IMR-90 (cell line): Measurements from ENCODE around the gene RNF111. TPM values are rescaled to one million over a fixed set of nuclear protein-coding genes. Genes with fewer than 3 reads are reported as not detected.

ENCODE experiments used
- ATAC-seq: fragments of 200-7000 bp; cut with Tn5 transposase; 2 replicates; pipeline ENCODE4 v1.9.1; 2020; ENCODE audit warnings: low read depth, mild to moderate bottlenecking, moderate library complexity
- BruUV-seq: library from RNA; stranded (reverse); fragments of 400-500 nt; replicated peaks from 2 replicates; lab custom pipeline; 2021; lab: Mats Ljungman, UMichigan
- CTCF ChIA-PET: fragments of 300-600 bp; formaldehyde crosslinking; extraction: SDS; loops from one replicate; lab custom pipeline; 2021; ENCODE audit warnings: antibody characterized with exemption; lab: Yijun Ruan, JAX
- POLR2A ChIA-PET: fragments of 300-600 bp; sonication (Branson Sonifier 250); formaldehyde crosslinking; loops from one replicate; lab custom pipeline; 2022; ENCODE audit warnings: antibody characterized with exemption; ENCODE audit not compliant: unreplicated experiment; lab: Charles Lee
- DNase-seq: peaks from one replicate; pipeline ENCODE4 v3.0.0; 2013
- H2AFZ ChIP-seq: replicated peaks from 2 replicates; pipeline ENCODE3; 2013; ENCODE audit warnings: low read length, mild to moderate bottlenecking; ENCODE audit not compliant: poor library complexity
- H2AK5ac ChIP-seq: 2 replicates; pipeline ENCODE4 v1.6.1; 2013; ENCODE audit warnings: low read depth, low read length, inconsistent platforms
- H2AK9ac ChIP-seq: replicated peaks from 2 replicates; pipeline ENCODE3; 2013; ENCODE audit warnings: mild to moderate bottlenecking, low read depth, low read length, moderate library complexity; ENCODE audit not compliant: poor library complexity
- H2BK120ac ChIP-seq: 2 replicates; pipeline ENCODE4 v1.6.1; 2013; ENCODE audit warnings: low read depth, low read length, inconsistent platforms
- H2BK15ac ChIP-seq: 3 replicates; pipeline ENCODE4 v1.6.1; 2013; ENCODE audit warnings: low read depth, low read length, inconsistent platforms
- H2BK20ac ChIP-seq: 2 replicates; pipeline ENCODE4 v1.6.1; 2013; ENCODE audit warnings: low read depth, mild to moderate bottlenecking, inconsistent platforms, low read length, moderate library complexity
- H2BK5ac ChIP-seq: 2 replicates; pipeline ENCODE4 v1.6.1; 2013; ENCODE audit warnings: mild to moderate bottlenecking, low read depth, low read length, inconsistent platforms; ENCODE audit not compliant: poor library complexity, severe bottlenecking
- H3K14ac ChIP-seq: replicated peaks from 2 replicates; pipeline ENCODE4 v1.6.1; 2013; ENCODE audit warnings: low read depth, low read length, inconsistent platforms
- H3K18ac ChIP-seq: 2 replicates; pipeline ENCODE4 v1.6.1; 2013; ENCODE audit warnings: low read depth, low read length, control low read depth
- H3K23ac ChIP-seq: 2 replicates; pipeline ENCODE4 v1.6.1; 2013; ENCODE audit warnings: low read depth, low read length, inconsistent platforms
- H3K27ac ChIP-seq: 2 replicates; pipeline ENCODE4 v1.5.1; 2013; ENCODE audit warnings: mild to moderate bottlenecking, control low read depth, low read length; ENCODE audit not compliant: insufficient read depth
- H3K27me3 ChIP-seq: 2 replicates; pipeline ENCODE4 v1.6.1; 2013; ENCODE audit warnings: low read length; ENCODE audit not compliant: control insufficient read depth, insufficient read depth
- H3K36me3 ChIP-seq: 2 replicates; pipeline ENCODE4 v1.6.1; 2013; ENCODE audit warnings: low read length, mixed read lengths; ENCODE audit not compliant: control insufficient read depth, insufficient read depth
- H3K4ac ChIP-seq: 2 replicates; pipeline ENCODE4 v1.6.1; 2013; ENCODE audit warnings: low read depth, low read length, inconsistent platforms
- H3K4me1 ChIP-seq: 2 replicates; pipeline ENCODE4 v1.6.1; 2013; ENCODE audit warnings: low read length, mixed read lengths; ENCODE audit not compliant: control insufficient read depth, insufficient read depth
- H3K4me2 ChIP-seq: 2 replicates; pipeline ENCODE4 v1.6.1; 2013; ENCODE audit warnings: low read depth, mild to moderate bottlenecking, control low read depth, low read length, moderate library complexity
- H3K4me3 ChIP-seq: 2 replicates; pipeline ENCODE4 v1.5.1; 2013; ENCODE audit warnings: low read depth, mild to moderate bottlenecking, control low read depth, low read length, moderate library complexity; ENCODE audit not compliant: insufficient read depth
- H3K56ac ChIP-seq: 2 replicates; pipeline ENCODE4 v1.6.1; 2013; ENCODE audit warnings: low read length, inconsistent platforms; ENCODE audit not compliant: insufficient read depth; ENCODE audit errors: extremely low read depth
- H3K79me1 ChIP-seq, 2 experiments: 2 replicates each; pipeline ENCODE4 v1.6.1; 2013; ENCODE audit warnings: low read length in 2 of 2, inconsistent platforms in 1 of 2, low read depth in 1 of 2
- H3K9ac ChIP-seq: 2 replicates; pipeline ENCODE4 v1.6.1; 2013; ENCODE audit warnings: low read depth, low read length, control low read depth
- H3K9me1 ChIP-seq: 2 replicates; pipeline ENCODE4 v1.6.1; 2013; ENCODE audit warnings: low read length, inconsistent platforms; ENCODE audit not compliant: insufficient read depth
- H3K9me3 ChIP-seq: 2 replicates; pipeline ENCODE4 v1.6.1; 2013; ENCODE audit warnings: low read length; ENCODE audit not compliant: control insufficient read depth, insufficient read depth
- H4K20me1 ChIP-seq: 2 replicates; pipeline ENCODE4 v1.6.1; 2013; ENCODE audit warnings: low read length, inconsistent platforms; ENCODE audit not compliant: insufficient read depth
- H4K5ac ChIP-seq: 2 replicates; pipeline ENCODE4 v1.6.1; 2013; ENCODE audit warnings: mild to moderate bottlenecking, low read depth, low read length, control low read depth
- H4K8ac ChIP-seq, 2 experiments: 2 replicates each; pipeline ENCODE4 v1.6.1; 2013; ENCODE audit warnings: low read depth in 2 of 2, low read length in 2 of 2, control low read depth in 1 of 2, inconsistent platforms in 1 of 2
- H4K91ac ChIP-seq: 2 replicates; pipeline ENCODE4 v1.6.1; 2013; ENCODE audit warnings: low read depth, low read length, inconsistent platforms; ENCODE audit not compliant: insufficient read depth
- BHLHE40 ChIP-seq: fragments of 150-350 bp; IDR thresholded peaks from 2 replicates; pipeline ENCODE4 v1.6.1; 2016; ENCODE audit warnings: mild to moderate bottlenecking, low read depth, low read length
- CEBPB ChIP-seq: IDR thresholded peaks from 2 replicates; pipeline ENCODE4 v1.6.1; 2012; ENCODE audit warnings: low read depth, low read length, improper control_type of control experiment
- CHD1 ChIP-seq: IDR thresholded peaks from 2 replicates; pipeline ENCODE4 v1.6.1; 2012; ENCODE audit warnings: low read depth, low read length, improper control_type of control experiment
- ELK1 ChIP-seq: fragments of 150-350 bp; IDR thresholded peaks from 2 replicates; pipeline ENCODE4 v1.6.1; 2016; ENCODE audit warnings: low read depth, mild to moderate bottlenecking, low read length, moderate library complexity, borderline replicate concordance
- FOS ChIP-seq: fragments of 150-350 bp; IDR thresholded peaks from 2 replicates; pipeline ENCODE4 v1.6.1; 2016; ENCODE audit warnings: low read depth, low read length
- MAZ ChIP-seq: IDR thresholded peaks from 2 replicates; pipeline ENCODE4 v1.6.1; 2012; ENCODE audit warnings: low read depth, mild to moderate bottlenecking, low read length, improper control_type of control experiment, moderate library complexity, borderline replicate concordance
- NFE2L2 ChIP-seq: fragments of 150-350 bp; IDR thresholded peaks from 2 replicates; pipeline ENCODE4 v1.6.1; 2016; ENCODE audit warnings: low read depth, mild to moderate bottlenecking, low read length
- POLR2A ChIP-seq: IDR thresholded peaks from 2 replicates; pipeline ENCODE4 v1.6.1; 2012; ENCODE audit warnings: mild to moderate bottlenecking, low read depth, low read length
- RAD21 ChIP-seq: IDR thresholded peaks from 2 replicates; pipeline ENCODE4 v1.6.1; 2012; ENCODE audit warnings: low read length, improper control_type of control experiment
- RCOR1 ChIP-seq: IDR thresholded peaks from 2 replicates; pipeline ENCODE4 v1.6.1; 2012; ENCODE audit warnings: mild to moderate bottlenecking, low read length, improper control_type of control experiment; ENCODE audit not compliant: insufficient replicate concordance
- RFX5 ChIP-seq: IDR thresholded peaks from 2 replicates; pipeline ENCODE4 v1.8.0; 2012; ENCODE audit warnings: low read depth, mild to moderate bottlenecking, low read length, moderate library complexity
- WGBS, 2 experiments: methylation state at CpG; one replicate each; pipeline versions ENCODE4 v1.1.5 to v1.1.7; 2013; ENCODE audit warnings: missing lambda C conversion rate in 2 of 2; ENCODE audit not compliant: insufficient read length in 1 of 2; ENCODE audit errors: extremely low coverage in 2 of 2; 5-methylcytosine and 5-hydroxymethylcytosine counted together
- dilution Hi-C: fragments of 300-500 bp; cut with HindIII; formaldehyde crosslinking; loops from one replicate; pipeline ENCODE4 v1.14.3; 2018; ENCODE audit warnings: low sequenced_read_pairs; ENCODE audit not compliant: unreplicated experiment
- in situ Hi-C: fragments of 300-500 bp; cut with MboI; formaldehyde crosslinking; loops from 3 replicates; pipeline ENCODE4 v1.14.3; 2019; ENCODE audit warnings: low sequenced_read_pairs, inconsistent platforms, mixed read lengths
- intact Hi-C: fragments of 100-400 bp; cut with micrococcal nuclease; formaldehyde crosslinking; loops from 2 replicates; pipeline ENCODE4 v1.10.0; 2022
- polyA plus RNA-seq, 3 experiments: library from polyadenylated mRNA; depleted of rRNA; stranded (reverse); fragments of >200 nt; gene quantifications; 2 replicates each; pipeline ENCODE4 v1.2.3, GENCODE V29; 2012; ENCODE audit warnings: low replicate concordance in 1 of 3
- total RNA-seq: library from RNA; depleted of rRNA; stranded (reverse); fragments of >200 nt; gene quantifications from 2 replicates; pipeline ENCODE4 v1.2.3, GENCODE V29; 2012
- TF ChIP-seq, protein P1 (sequence below): fragments of 150-350 bp; IDR thresholded peaks from 2 replicates; pipeline ENCODE4 v1.6.1; 2017; ENCODE audit warnings: mild to moderate bottlenecking, antibody characterized with exemption, low read length, low read depth

Gene RNF111
- total and polyA plus RNA-seq, 2 of the 4 experiments (the other 2 are of a cell fraction), result 13.5 to 20.1 TPM

- in situ Hi-C loops, result no loop called here
- no TSS peak for BruUV-seq
Observed at GRCh38 chr15:59119625-59120024, 132.2 kb downstream of the RNF111 start.

More at GRCh38 chr15:59119625-59120024, 132.2 kb downstream of the RNF111 start:
- ATAC-seq, result no peak
- Histone ChIP-seq H2BK20ac (no peak overlapping the region), H4K20me1 (no peaks in the 10 kb centered on the region), H2BK5ac (no peak overlapping the region), H4K5ac (no peak overlapping the region), H3K79me1 (peaks cover 12 to 38% of the 10 kb centered on the region in 2 experiments), H3K9ac (no peak overlapping the region), H2BK15ac (no peak overlapping the region), H3K18ac (no peak overlapping the region), H2AFZ (no peak overlapping the region), H2BK120ac (no peak overlapping the region), H3K4me1 (no peaks in the 10 kb centered on the region), H2AK5ac (no peak overlapping the region), H4K8ac (no peak overlapping the region), H3K27ac (no peak overlapping the region), H3K9me1 (peaks cover 4% of the 10 kb centered on the region; the same call in 1 of the 2 replicates), H3K23ac (no peak overlapping the region), H4K91ac (no peak overlapping the region), H3K9me3 (no peaks in the 10 kb centered on the region), H3K4me3 (no peak overlapping the region), H3K56ac (no peak overlapping the region), H3K36me3 (peaks cover 15% of the 10 kb centered on the region), H3K14ac (no peak overlapping the region), H3K4me2 (no peak overlapping the region), H3K4ac (no peak overlapping the region), H3K27me3 (no peaks in the 10 kb centered on the region), H2AK9ac (no peak overlapping the region)
- no peak for DNase-seq
- POLR2A ChIA-PET, result no interaction called here
- no CpG with 5 or more reads among the region's 5 CpGs for WGBS, 2 experiments
- TF ChIP-seq CEBPB, result no peak
- TF ChIP-seq NFE2L2, result no peak
- TF ChIP-seq RAD21, result no peak
- TF ChIP-seq, protein P1, sequence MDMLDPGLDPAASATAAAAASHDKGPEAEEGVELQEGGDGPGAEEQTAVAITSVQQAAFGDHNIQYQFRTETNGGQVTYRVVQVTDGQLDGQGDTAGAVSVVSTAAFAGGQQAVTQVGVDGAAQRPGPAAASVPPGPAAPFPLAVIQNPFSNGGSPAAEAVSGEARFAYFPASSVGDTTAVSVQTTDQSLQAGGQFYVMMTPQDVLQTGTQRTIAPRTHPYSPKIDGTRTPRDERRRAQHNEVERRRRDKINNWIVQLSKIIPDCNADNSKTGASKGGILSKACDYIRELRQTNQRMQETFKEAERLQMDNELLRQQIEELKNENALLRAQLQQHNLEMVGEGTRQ, result no peak
- no peak for TF ChIP-seq ELK1
- TF ChIP-seq BHLHE40, result no peak
- TF ChIP-seq RCOR1, result no peak
- no peak for TF ChIP-seq MAZ
- no peak for TF ChIP-seq CHD1
- TF ChIP-seq RFX5, result no peak
- TF ChIP-seq POLR2A, result no peak
- TF ChIP-seq FOS, result no peak
- dilution Hi-C loops (no loop called here), intact Hi-C loops (no loop called here)
- CTCF ChIA-PET, result no interaction called here
